ENCODE measurements around the gene BRSK2.

DNA sequence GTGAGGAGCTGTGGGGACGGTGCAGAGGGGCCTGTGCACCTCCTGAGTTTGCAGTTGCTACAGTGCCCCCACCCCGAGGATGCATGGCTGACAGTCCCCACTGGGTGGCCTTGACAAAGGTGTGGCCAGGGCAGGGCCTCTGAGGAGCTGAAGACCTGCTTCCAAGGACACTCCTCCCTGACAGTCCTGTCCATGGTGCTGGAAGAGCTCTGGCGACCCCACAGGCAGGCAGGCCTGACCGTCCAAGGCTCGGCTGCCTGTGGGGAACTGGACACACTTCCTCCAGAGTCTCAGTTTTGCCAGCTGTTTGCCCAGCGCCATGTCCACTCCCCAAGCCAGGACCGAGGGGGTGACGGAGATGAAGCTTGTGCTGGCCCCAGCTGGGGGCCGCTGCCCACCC, 32.7 kb downstream of the BRSK2 start:
- TF ChIP-seq, protein P1, sequence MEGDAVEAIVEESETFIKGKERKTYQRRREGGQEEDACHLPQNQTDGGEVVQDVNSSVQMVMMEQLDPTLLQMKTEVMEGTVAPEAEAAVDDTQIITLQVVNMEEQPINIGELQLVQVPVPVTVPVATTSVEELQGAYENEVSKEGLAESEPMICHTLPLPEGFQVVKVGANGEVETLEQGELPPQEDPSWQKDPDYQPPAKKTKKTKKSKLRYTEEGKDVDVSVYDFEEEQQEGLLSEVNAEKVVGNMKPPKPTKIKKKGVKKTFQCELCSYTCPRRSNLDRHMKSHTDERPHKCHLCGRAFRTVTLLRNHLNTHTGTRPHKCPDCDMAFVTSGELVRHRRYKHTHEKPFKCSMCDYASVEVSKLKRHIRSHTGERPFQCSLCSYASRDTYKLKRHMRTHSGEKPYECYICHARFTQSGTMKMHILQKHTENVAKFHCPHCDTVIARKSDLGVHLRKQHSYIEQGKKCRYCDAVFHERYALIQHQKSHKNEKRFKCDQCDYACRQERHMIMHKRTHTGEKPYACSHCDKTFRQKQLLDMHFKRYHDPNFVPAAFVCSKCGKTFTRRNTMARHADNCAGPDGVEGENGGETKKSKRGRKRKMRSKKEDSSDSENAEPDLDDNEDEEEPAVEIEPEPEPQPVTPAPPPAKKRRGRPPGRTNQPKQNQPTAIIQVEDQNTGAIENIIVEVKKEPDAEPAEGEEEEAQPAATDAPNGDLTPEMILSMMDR (conservative IDR thresholded peaks at IDR 0.05 in 1 of 2, IDR thresholded peaks at IDR 0.05 in 1 of 2; ENCODE audit: low read depth in 1 of 2, low read length in 2 of 2): no peak
- TF ChIP-seq EZH2 (IDR thresholded peaks at IDR 0.05; ENCODE audit: low read length, missing control alignments): no peak
